GM13976 (cell line): ENCODE data around the gene APOM.

Experiments
- DNase-seq: peaks from one replicate; pipeline ENCODE4 v3.0.0; 2012; ENCODE audit warnings: low spot score
- CTCF ChIP-seq: IDR thresholded peaks from 2 replicates; pipeline ENCODE4 v1.5.1; 2012; ENCODE audit warnings: borderline replicate concordance, mild to moderate bottlenecking; ENCODE audit not compliant: insufficient read depth; ENCODE audit errors: extremely low read depth, missing control alignments, control extremely low read depth
- in situ Hi-C: fragments of 300-500 bp; cut with MboI; formaldehyde crosslinking; loops from one replicate; pipeline ENCODE4 v1.12.0; 2022; ENCODE audit warnings: low sequenced_read_pairs, mixed read lengths, inconsistent platforms; ENCODE audit not compliant: unreplicated experiment

The APOM gene

DNA sequence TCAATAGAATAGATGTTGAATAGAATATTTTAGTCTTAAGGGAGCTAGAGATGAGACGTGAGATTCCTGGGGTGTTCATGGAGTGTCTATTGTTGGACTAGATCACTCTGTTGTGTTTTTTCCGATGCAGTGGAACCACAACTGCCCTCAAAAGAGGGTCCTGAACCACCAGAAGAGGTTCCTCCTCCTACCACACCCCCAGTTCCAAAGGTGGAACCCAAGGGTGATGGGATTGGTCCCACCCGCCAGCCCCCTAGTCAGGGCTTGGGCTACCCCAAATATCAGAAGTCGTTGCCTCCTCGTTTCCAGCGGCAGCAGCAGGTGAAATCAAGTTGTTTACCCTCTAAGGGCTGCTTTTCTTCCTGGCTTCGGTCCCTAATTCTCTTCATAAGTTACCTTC, 26.7 kb upstream of the APOM start:
- DNase-seq = no peak
- no peak for TF ChIP-seq CTCF
- in situ Hi-C loops = no loop called here

DNA sequence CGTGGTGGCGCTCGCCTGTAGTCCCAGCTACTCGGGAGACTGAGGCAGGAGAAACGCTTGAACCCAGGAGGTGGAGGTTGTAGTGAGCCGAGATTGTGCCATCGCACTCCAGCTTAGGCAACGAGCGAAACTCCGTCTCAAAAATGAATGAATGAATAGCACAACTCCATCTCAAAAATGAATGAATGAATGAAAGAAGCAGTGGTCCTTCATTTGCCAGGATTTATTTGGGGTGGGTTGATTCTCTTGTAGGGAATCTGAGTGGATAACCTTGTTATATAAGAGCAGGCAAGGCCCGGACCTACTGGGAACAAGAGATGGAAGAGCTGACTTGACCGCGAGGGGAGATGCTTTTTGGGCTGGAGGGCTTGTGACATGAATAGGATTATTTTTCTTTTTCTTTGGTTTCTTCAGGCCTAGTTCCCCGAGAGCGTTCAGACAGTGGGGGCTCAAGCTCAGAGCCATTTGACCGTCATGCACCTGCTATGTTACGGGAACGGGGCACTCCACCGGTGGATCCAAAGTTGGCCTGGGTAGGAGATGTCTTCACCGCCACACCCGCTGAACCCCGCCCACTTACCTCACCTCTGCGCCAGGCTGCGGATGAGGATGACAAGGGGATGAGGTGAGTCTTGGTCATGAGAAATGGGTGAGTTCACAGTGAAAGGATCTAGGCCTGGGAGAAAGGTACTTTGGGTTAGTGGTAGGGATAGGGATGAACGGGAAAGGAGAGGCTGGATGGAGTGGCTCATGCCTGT, 25.3 kb upstream of the APOM start:
- in situ Hi-C loops = no loop called here
- TF ChIP-seq CTCF = no peak
- DNase-seq = no peak

- DNase-seq = no peak
- in situ Hi-C loops = no loop called here
Measured at GRCh38 chr6:31631209-31631608, 24.5 kb upstream of the APOM start.

DNA sequence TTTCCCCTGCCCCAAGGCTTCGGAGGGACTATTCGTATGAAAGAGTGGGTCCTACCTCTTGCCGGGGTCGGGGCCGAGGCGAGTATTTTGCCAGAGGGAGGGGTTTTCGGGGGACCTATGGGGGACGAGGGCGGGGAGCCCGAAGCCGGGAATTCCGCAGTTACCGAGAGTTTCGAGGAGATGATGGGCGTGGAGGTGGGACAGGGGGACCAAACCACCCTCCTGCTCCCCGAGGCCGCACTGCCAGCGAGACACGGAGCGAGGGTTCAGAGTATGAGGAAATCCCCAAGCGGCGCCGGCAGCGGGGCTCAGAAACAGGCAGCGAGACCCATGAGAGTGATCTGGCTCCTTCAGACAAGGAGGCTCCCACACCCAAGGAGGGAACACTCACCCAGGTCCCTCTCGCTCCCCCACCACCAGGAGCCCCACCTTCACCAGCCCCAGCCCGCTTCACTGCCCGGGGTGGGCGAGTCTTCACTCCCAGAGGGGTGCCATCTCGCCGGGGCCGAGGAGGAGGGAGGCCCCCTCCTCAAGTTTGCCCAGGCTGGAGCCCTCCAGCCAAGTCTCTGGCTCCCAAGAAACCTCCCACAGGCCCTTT, 23.9 kb upstream of the APOM start:
- DNase-seq = no peak
- TF ChIP-seq CTCF = no peak

More at GRCh38 chr6:31631209-31631608, 24.5 kb upstream of the APOM start:
- TF ChIP-seq CTCF = no peak

DNA sequence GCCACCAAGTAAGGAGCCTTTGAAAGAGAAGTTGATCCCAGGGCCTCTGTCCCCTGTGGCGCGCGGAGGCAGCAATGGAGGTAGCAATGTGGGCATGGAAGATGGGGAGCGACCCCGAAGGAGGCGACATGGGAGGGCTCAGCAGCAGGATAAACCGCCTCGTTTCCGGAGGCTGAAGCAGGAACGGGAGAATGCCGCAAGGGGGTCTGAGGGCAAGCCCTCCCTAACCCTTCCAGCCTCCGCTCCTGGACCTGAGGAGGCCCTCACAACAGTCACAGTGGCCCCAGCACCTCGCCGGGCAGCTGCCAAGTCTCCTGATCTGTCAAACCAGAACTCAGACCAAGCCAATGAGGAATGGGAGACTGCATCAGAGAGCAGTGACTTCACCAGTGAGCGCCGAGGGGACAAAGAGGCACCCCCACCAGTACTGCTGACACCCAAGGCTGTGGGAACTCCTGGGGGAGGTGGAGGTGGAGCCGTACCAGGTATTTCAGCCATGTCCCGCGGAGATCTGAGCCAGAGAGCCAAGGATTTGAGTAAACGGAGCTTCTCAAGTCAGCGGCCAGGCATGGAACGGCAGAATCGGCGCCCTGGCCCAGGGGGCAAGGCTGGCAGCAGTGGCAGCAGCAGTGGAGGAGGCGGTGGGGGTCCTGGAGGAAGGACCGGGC, 23.3 kb upstream of the APOM start:
- no peak for TF ChIP-seq CTCF
- in situ Hi-C loops = no loop called here
- DNase-seq = no peak

More for the DNA sequence above, 23.9 kb upstream of the APOM start:
- in situ Hi-C loops = no loop called here

DNA sequence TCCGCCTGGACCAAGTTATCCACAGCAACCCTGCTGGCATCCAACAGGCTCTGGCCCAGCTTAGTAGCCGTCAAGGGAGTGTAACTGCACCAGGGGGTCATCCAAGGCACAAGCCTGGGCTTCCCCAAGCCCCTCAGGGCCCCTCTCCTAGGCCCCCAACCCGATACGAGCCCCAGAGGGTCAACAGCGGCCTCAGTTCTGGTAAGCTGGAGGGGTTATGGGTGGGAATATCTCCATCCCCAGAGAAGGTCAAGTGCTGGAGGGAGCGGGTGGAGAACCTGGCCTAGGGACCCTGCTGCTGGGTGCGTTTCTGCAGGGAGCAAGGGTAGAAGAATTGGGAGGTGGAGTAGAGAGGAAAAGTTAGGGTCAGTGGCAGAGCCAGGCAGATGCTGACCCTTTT, 22.2 kb upstream of the APOM start:
- TF ChIP-seq CTCF = no peak
- in situ Hi-C loops = no loop called here
- DNase-seq = no peak
